Stimulated activated CD8-positive, alpha-beta memory T cell treated with anti-CD3 and anti-CD28 coated beads, Interleukin-7, amount 100 ng/mL, for 48 hours (primary cell): ENCODE results near the gene CFAP57.

ENCODE experiments used
- DNase-seq, 2 donors: peaks; one replicate each; pipeline ENCODE4 v3.0.0-alpha.2; 2020; ENCODE audit warnings: low read depth in 1 of 2; ENCODE audit errors: extremely low read depth in 1 of 2

CFAP57 gene

GRCh38 chr1:43225168-43225567 lies 53.0 kb downstream of the CFAP57 start:
- DNase-seq = no peak

DNA sequence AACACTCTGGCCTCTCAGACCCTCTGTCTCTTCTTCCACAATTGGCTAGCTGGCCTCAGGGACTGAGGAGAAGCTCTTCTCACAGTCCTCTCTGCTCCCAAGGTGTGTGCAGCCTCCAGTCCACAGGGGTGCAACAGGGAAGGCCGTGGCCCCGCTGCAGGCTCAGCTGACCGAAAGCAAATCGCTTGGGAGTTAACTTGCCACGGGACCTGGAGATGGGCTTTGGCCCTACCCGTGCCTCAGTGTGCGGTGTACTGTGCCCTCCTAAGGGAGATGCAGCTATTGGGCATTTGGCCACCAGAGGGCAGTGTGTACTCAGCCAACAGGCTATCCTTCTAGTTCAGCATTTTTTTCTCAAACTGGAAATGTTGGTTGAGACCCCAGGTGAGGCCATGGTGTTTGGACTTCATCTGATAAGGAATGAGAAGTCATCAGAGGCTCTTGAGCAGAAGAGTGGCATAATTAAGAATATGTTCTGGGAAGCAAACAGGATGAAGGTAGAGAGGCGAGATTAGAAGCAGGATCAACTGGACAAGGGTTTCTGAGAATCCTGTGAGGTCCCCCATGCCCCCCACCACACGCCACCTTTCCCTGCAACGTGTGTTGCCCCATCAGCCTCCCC lies 55.1 kb downstream of the CFAP57 start:
- DNase-seq = peak; percentile 34 to 71

GRCh38 chr1:43229826-43230780 lies 58.0 kb downstream of the CFAP57 start:
- DNase-seq = no peak

DNA sequence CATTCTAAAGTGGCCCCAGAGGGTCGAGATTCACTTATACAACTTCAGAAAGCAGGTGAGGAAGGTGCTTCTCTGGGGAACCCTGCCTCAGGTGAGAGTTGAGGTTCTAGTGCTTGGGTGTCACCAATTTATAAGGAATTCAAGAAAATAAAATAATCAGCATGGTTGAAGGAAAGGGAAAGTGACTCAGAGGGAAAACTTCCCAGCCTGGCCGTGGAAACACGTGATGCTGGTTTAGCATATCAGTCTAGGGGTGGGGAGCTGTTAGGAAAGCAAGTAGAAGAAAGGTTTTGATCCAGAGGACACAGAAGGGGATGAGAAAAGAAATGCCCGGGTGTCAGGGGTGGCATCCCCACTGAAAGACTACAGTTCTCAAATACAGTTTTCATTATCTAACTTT lies 59.9 kb downstream of the CFAP57 start:
- DNase-seq = no peak

GRCh38 chr1:43232482-43232881 lies 60.4 kb downstream of the CFAP57 start:
- DNase-seq = no peak

GRCh38 chr1:43233631-43234030 lies 61.5 kb downstream of the CFAP57 start:
- no peak for DNase-seq

DNA sequence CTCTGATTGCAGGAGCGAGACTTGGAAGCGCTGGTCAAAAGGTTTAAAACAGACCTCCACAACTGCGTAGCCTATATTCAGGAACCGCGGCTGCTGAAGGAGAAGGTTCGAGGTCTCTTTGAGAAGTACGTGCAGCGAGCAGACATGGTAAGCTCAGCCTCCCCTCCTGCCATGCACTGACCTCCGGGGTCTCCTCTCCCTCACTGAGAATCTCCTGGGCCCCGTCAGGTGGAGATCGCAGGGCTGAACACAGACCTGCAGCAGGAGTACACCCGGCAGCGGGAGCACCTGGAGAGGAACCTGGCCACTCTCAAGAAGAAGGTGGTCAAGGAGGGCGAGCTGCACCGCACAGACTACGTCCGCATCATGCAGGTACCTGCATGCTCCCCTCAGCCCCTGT lies 62.1 kb downstream of the CFAP57 start:
- DNase-seq = no peak

DNA sequence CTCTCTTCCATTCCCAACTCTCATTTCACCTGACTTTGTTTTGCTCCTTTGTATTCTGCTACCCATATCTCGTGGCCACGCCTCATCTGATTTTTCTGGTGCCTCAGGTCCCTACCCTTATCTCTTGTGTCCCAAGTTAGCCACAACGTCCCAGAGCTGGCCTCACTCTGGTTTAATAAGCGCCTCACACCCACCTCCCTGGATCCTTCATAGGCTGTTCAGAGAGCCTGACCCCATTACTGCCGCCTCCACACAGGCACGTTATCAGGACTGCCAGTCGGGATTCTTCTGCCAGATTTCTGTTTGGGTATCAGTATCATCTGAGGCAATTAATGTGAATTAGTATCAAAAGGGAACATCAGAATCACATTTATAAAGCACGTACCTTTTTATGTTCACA lies 62.9 kb downstream of the CFAP57 start:
- DNase-seq = no peak

DNA sequence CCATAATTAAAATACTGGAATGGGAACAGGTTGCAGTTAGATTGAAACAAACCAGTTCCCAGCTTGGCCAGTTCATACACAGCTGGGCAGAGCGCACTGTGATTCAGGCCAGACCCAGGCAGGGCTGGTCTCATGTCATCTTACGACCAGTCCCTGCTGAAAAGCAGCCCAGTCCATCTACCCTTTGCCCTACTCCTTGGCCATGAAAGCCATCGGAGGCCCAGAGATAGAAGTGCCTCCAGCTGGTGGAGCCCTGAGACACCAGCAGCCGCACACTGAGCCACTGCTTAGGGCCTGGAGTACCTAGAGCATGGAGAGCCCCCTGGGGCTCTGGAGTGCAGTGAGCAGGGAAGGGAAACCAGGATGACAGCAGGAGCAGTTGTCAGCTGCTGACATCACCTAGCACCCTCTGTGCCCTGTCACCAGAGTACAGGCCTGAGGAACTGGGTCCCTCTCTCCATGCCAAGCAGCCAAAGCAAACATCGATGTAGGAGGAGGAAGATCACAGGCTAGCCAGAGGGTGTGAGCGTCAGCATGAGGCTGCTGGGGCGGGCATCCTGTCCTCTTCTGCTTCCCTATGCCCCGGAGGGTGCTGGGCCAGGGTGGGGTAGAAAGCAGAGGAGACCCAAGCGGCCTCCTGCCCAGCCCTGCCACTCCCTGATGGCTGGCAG lies 63.5 kb downstream of the CFAP57 start:
- no peak for DNase-seq

DNA sequence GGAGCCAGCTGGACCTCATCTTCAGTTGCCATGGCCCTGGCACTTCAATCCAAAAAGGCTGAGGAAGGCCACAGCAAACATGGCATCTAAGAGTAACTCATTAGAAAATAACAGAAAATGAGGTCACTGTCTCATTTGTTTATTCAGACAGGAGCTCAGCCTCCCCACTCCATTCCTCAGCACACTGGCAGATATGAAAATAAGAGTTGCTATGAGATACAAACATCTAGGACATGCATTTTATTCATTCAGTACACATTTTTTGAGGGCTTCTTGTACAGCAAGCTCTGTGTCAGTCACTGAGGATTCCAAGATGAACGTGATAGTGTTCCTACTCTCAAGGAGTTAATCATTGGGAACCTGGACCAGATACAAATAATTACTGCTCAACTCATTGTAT lies 65.0 kb downstream of the CFAP57 start:
- DNase-seq = no peak

DNA sequence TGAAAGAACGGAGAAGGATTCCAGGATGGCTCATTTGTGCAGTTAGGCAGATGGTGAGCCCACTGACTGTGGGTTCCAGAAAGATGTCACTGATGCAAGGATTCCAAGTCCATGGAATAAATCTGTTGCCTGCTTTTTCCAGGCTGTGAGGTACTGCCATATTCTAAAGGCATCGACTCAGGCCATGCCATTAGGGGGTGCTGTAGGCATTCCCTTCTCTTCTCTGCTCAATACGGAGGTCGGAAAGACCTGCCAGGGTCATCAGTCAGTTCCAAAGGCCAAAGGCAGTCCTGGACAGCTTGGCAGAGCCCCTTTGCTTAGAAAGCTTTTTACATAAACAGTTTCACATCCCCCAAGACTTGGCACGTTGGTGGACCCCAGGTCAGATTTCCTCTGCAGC lies 66.0 kb downstream of the CFAP57 start:
- DNase-seq = no peak

DNA sequence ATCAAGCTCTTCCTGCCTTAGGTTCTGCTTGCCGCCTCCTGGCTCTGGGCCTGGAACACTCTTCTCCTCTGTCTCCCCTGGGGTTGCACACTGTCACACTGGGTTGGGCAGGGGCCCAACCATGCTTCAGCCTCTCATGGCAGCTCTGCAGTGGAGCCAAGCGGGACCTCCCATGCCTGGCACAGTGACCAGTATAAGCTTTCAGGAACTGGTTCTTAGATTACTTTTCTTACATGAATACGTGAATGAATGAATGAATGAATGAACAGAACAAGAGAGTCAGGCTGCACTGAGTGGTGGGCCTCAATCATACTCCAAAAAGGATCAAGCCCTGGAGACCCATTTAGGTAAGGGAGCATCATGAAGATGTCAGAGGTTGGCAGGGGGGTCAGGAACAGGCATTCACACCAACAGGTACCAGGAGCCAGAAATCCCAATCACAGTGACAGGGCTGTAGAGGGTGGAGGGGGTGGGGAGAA lies 66.9 kb downstream of the CFAP57 start:
- no peak for DNase-seq

GRCh38 chr1:43239484-43239883 lies 67.4 kb downstream of the CFAP57 start:
- DNase-seq = no peak

DNA sequence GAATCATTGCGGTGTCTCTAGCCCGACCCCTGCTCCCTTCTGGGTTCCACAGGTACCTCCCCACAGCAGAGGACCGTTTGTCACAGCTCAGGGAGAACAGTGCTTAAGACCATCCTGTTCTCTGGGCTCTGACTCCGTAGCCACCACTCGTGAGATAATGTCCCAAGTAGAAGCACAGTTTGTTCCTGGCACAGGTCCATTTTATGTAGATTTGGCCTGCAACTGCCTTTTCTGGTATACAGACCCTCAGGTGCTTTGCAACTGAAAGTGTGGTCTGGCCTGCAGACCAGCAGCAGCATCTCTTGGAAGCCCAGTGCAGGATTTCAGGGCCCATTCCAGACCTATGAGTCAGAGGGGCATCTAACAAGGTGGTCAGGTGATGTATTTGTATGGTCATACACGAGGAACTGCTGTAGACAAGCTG lies 69.3 kb downstream of the CFAP57 start:
- no peak for DNase-seq

- DNase-seq = no peak
Observed at GRCh38 chr1:43243299-43243698, 71.2 kb downstream of the CFAP57 start.

DNA sequence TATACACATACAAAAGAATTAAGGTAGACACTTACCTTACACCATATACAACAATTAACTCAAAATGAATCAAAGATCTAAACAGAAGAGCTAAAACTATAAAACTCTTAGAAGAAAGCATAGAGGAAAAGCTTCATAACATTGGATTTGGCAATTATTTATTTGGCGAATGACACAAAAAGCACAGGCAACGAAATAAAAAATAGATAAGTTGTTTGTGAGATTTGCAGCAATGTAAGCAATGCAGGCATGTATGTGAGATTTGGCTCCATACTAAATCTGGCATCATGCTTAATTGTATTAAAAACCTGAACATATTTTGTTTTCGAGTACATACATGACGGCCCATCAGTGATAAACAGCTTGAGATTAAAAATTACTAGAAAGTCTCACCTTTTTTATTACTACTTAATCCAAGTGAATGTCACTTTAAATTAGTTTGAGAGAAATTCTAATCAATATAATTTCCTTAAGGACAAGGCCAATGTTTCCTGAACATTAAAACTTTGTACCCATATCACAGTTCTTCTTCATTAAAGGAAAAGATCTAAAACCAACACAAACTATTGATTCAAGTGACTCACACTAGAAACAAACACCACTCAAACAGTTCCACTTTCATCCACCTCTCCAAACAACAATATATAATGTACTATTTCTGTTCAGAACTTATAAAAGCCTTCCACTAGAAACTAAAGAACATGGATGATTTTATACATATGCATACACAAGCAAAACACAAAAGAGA lies 74.5 kb downstream of the CFAP57 start:
- DNase-seq = no peak

- no peak for DNase-seq
Observed at GRCh38 chr1:43247256-43247921, 75.3 kb downstream of the CFAP57 start.

- no peak for DNase-seq
Observed at GRCh38 chr1:43250351-43250761, 78.2 kb downstream of the CFAP57 start.

GRCh38 chr1:43251024-43251423 lies 78.9 kb downstream of the CFAP57 start:
- DNase-seq = no peak

DNA sequence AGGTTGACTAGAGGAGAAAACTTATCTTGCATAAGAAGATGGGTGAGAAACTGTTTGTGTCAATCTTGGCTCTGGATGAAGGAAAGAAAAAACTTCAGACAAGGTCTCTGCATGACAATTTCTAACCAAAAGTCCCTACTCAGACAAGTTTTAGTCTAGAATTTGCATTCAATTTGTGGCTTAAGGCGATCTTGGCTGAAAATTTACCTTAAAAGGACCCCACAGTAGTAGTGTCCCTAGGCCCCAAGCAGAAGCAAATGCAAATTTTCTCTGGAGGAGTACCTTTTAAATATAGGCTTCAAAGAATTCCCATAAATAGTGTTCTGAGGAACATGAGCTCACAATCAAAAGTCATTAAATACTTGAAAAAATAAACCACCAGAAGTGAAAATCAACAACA lies 80.1 kb downstream of the CFAP57 start:
- DNase-seq = no peak
